NCI-H82 treated with DMSO at 0.1 percent for 48 hours (cell line): ENCODE measurements around the gene TMIGD3.
"Not testable (repeated sequence)": the region's sequence is repeated elsewhere in the genome, so short reads cannot be mapped to it uniquely, and the experiment has no call there.

Experiments
- DNase-seq: peaks from one replicate; lab custom pipeline; 2025; ENCODE audit not compliant: unreplicated experiment; lab: John Stamatoyannopoulos, UW

Gene TMIGD3

DNA sequence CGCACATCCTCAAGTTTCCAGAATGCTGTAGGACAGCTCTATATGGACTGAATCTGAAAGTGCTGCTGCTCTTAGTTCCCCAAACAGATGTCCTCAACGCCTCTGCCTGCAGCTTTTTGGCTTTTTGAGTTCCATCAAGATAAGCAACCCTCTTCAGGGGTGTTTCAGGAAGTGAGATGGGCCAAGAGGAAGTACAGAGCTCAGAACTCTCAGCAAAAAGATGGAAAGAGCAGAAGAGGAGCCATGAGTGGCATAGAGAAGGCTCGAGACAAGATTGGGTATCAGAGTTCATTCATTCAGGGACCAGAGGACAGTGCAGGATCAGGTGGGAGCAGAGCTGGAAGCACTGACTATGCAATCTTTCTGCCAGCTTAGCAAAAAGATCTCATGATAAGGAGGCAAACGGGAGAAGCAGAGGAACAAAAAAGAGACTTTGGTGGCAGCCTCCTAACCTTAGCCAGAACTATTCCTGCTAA, at the start of gene TMIGD3, which contains the start of gene ADORA3:
Gene TMIGD3, minus strand, starts transcription at position 49 of the 476 bp plus-strand sequence. CDS start 279 bp downstream, outside the sequence.
Gene ADORA3, minus strand, starts transcription at position 49 of the 476 bp plus-strand sequence. CDS start 279 bp downstream, outside the sequence.
- no peak for DNase-seq

DNA sequence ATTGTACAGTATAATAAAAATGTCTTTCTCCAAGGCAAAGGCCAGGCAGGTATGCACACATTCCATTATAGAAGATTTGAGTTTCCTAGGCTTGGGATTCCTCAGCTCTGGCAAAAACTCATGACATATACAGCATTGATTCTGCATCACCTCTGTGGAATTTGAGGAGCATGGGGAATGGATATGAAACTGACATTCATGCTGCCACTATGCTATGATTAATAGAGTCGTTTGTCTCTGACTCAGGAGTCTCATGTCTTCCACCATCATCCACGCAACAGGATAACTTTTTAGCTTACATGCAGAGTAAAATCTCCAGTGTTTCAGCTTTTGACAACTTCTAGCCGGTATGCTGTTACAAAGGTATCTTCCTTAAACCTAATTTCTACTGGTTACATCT, 49.8 kb upstream of the TMIGD3 start:
- DNase-seq = no peak

DNA sequence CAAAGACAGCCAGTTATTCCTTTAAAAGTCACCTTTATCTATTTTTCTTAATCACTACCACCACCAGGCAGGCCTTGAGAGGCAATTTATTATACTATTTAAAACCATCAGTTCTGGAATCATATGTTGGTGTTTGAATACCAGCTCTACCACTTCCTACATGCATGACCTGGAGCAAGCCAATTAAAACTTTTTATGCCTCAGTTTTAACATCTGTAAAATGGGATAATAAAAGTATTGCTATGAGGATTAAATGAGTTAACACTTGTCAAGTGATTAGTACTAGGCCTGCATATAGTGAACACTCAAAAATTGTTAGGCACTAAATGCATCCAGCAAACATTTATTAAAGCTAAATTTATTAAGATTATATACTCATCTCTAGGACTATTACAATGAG, 49.2 kb upstream of the TMIGD3 start:
- no peak for DNase-seq

DNA sequence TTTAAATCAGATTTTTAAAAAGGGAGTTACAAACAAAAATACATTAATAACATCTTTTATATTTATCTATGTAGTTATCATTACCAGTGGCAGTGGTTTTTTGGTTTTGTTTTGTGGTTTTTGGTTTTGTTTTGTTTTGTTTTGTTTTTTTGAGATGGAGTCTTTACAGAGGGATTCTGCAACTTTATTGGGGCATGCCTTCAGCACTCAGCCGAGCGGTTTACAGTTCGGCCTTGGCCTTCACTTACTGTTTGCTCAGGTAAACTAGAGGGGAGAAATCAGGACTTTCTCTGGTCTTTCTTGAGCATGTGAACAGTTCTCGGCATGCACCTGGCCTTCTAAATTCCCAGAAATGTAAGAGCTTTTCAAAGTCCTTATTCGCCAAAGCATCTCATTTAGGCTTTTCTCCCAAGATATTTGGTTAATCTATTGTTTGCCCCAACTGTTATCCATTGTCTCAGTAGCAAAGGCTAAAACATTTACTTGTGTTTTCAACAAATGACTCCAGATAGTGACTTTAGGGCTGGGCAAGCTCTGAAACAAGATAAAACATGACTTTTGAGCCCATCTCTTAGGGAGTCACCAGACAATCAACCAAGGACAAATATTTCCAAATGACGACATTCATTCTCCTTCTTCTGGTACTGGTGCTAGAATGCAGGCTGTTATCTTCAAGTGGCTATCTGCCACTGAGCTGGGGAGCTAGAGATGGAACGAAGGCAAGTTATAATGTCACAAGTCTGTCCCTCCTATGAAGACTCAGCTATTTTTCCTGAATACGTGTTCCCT, 48.4 kb upstream of the TMIGD3 start:
- no peak for DNase-seq

DNA sequence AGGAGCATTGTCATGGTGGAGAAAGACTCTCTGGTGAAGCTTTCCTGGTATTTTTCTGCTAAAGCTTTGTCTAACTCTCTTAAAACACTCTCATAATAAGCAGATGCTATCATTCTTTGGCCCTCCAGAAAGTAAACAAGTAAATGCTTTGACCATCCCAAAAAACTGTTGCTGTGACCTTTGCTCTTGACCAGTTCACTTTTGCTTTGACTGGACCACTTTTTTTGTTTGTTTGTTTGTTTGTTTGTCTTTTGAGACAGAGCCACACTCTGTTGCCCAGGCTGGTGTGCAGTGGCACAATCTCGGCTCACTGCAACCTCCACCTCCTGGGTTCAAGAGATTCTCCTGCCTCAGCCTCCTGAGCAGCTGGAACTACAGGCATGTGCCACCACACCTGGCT, 44.4 kb upstream of the TMIGD3 start:
- not testable (repeated sequence) for DNase-seq

DNA sequence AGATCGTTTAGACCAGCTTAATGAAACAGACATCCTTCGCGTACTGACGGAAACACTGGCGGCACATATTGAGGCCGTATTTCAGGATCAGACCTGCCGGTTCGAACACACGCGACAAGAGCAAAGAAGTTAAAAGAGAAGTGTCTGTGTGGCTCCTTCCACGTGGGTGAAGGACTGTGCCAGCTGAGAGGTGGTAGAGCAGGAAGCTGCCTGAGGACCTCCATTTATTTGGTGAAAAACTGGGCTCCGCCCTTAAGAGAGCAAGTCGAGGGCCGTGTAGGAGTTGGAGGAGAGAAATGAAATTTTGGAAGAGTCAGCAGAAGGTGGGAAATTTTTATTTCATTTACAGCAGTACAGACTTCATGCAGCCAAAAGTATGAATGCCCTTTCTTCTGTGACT, 38.8 kb upstream of the TMIGD3 start:
- no peak for DNase-seq

DNA sequence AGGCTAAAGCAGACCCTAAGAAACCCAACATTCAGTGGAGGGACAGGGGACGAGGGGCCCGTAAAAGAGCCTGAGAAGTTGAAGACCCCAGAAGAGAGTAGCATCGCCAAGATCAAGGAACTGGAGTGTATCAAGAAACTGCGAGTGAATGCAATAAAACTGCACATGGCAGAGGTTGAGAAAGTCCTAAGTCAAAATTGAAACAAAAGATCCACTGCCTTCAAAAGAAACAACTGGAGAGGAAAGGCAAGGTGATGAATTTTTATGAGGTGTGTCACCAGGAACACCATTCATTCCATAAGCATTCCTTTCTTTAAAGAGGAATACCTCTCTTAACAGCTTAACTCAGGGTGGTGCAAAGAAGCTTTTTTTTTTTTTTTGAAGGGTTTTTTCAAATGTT, 38.3 kb upstream of the TMIGD3 start:
- no peak for DNase-seq

DNA sequence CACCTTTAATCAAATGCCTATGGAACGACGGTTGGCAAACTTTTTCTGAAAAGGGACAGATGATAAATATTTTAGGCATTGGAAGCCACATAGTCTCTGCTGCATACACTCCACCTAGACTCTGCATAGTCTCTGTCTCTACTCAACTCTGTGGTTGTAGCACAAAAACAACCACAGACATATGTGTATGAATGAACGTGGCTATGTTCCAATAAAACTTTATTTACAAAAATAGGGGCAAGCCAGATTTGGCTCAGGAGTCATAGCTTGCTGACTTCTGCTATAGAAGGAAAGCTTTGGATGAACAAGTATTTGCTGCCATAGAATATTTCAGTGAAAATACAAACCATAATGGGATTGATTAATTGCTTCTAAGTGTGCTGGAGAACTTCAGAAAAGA, 37.5 kb upstream of the TMIGD3 start:
- no peak for DNase-seq

DNA sequence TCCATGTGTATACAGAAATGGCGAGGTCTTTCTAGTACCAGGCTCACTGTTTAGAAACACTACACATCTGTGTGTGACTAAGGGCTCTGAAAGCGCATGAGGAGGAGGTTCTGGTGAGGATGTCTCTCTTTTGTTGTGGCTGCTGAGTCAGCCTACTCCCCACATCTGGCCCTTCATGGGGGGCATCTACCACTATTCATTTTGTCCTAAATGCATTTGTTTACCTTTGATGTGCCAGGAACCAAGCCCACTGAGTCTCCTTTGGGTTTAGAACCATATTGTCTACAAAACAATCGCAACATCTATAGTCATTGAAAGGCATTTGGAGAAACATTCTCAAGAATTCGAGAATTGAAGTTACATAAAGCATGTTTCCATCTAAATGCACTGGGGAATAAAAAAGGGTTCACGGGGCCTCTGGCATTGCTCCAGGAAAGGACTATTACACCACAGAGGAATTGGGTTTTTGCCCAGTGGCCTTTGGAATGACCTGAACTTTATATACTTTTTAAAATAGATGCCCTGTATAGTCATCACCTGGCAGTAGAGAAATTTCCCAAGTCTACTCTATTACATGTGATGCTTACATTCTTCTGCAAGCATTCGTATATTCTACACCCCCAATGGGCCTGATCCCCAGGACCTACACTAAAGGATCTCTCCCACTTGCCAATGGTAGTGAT, 35.1 kb upstream of the TMIGD3 start:
- no peak for DNase-seq

DNA sequence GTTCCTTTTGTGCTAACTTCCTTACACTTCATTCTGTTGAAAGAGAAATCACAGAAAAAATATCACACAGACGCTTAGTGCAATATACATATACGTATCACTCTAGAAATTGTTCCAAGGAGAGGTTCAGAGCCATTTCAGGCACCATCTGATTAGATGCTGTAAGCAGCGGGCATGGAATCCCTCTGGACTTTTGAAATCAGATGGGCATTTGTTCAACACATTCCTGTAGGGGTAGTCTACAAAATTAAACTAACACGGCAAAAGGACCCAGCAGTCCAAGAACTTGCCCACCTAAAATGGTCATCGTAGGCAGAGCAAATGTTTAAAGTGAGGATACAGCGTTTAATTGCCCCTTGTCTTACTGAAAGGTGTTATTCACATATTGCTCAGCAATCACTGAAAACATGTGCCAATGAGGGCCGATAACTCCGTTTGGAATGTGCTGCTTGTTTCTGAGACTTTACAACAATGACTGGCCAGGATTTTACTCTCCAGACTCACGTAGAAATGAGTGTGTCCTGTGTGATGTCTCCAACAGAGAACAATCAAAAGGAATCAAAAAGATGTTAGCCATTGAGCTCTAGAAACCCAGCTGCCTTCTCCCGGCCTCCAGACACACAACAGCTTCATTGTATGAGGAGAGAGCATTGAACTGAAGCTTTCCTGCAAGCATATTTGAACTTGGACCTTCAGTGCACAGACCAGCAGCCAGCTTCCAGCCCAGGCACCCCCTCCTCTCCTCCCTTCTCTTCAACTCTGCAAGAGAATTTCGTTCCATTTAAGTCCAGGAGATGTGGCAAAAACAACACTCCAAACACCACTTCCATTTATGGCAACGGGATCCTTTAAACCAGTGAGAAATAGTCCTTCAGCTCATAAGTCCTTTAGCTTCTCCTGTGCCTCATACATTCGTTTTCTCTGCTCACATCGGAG, 32.1 kb upstream of the TMIGD3 start:
- DNase-seq = no peak

DNA sequence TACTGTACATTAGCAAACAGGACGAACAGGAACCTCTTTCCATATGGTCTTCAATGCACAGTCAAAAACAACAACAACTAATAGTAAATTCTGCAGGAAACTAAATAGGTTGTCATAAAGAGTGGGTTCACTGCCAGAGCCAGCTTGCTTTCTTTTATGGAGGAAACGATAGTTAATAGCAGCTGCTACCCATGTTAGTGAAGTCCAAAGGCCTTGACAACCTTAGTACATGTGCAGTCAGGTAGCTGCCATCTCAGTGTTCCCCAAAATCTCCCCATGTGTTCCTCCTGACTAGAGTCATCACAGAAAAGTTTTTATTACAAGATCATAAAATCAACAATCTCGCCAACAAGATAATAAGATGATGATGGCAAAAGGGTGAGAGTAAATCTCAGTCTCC, 16.6 kb upstream of the TMIGD3 start:
- no peak for DNase-seq

DNA sequence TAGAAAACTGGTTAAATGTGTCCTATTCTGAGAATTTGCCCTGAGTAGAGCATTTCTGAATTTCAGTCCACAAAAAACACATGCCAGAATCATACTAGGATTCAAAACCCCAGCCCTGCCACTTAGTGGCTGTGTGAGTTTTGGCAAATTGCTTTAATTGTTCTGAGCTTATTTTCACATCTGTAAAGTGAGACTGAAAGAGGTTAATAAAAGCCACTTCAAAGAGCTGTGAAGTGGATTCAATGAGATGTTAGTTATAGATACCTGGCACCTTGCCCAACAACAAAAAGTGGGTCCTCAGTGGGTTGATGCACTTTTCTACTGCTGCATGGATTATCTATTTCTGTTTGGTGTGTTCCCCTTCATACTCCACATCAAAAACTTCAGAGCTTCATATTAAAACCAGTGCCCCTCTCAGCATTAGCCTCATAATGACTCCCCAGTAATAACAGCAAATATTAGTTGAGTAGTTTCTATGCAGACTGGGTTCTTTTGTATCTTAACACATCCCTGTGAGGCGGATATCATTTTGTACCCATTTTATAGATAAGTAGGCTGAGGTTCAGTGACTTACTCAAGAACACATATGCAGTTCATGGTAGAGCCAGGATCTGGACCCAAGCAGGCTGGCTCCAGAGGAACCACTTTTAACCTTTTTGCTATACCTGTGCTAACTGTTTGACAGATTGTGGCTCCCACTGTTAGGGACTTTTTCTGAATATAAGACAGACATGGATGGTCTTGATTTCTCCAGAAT, 14.2 kb upstream of the TMIGD3 start:
- DNase-seq = no peak

DNA sequence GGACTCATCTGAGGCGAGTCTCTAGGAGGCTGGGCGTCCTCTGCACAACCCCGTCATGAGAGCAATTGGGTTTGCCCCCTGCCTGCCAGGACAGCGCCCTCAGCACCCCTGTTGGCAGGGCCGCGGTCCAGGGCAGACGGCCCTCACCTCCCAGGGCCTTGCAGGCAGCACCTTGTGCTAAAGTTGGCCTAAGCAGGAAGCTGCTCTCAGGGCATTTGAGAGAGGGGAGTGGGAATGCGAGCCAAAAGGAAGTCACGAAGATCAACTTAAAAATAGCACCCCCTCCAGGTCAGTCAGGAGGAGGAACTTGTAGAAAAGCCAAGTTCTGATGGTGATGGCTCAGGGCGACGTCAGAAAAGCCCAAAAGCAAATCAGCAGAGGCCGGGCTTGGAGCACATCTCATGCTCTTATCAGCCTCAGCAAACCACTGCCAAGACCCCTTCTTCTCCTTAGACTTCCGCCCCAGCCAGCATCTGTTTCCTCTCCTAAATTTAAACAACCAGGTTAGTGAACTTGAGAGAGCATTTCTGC, 12.6 kb upstream of the TMIGD3 start:
- no peak for DNase-seq

DNA sequence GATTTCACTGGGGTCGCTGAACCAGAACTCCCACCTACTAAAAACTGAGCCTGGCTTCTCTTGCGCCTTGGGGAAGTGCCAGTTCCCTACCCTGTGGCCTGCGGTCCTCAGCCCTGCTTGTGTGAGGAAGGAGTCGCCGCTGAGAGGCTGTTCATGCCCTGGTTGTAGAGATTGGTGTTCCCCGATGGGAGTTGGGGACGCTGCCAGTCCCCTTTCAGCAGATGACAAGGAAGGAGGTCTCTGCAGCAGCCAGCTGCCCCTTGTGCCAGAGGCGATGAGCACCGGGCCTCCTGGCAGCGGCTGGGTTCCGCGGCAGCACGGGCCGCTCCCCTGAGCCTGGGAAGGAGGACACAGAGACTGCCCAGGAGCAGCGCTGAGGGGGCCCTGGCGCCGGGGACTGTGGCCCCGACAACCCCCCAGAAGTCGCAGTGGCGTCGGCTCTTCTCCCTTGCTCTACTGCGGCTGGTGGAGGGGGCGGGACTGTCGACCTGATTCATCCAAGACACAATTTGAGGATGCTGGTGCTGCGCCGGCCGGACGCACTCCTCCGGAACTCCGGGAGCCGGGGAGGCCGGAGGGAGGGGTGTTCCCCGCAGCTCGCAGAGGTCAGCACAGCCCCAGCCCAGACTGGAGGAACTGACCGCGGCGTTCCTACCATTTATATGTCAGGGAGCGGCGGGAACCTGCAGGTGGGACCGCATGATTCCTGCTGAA, 12.0 kb upstream of the TMIGD3 start:
- no peak for DNase-seq

DNA sequence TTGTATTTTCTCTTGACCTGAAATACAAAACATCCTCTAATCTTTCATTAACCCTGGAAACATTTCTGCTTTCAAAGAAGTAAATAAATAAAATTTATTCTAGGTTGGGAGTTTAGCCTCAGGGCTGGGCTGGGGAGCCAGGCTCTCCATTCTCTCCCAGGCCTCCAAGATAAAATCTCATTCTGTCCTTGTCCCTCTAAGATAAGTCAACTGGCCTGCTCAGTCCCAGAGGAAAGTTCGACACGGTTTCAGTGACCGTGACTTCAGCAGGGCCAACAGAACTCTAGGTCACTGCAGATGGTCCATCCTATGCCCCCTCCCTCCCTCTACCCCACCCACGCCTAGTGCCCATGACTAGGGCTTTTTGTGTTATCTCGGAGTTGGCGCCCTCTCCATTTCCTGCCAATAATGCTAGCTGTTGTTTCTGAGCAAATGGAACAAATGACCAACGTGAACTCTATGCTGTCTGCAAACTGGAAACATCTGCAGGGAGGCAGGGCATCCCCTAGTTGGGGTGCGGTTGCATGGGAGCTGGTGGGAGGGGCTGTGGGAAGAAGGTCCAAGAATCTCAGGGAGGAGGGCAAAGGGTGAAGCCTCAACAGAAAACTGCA, 10.1 kb upstream of the TMIGD3 start:
- DNase-seq = no peak

DNA sequence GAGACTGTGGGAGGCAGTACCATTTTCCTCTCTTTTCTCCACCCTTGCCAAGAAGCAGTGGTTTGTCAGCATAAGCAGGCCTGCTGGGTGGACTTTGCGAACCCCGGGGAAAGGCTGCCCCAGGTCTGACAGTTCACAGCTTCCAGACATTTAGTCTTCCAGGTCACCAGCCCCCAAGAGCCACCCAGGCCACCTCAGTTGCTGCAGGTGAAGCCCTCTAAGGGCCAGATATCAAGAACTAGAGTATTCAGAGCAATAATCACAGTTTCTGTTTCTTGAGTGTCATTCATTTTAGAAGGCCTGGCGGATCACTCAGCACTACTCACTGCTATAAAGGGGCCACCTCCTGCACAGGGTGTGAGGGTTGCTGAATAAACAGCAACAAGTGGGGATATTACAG, 9.5 kb upstream of the TMIGD3 start:
- DNase-seq = no peak

DNA sequence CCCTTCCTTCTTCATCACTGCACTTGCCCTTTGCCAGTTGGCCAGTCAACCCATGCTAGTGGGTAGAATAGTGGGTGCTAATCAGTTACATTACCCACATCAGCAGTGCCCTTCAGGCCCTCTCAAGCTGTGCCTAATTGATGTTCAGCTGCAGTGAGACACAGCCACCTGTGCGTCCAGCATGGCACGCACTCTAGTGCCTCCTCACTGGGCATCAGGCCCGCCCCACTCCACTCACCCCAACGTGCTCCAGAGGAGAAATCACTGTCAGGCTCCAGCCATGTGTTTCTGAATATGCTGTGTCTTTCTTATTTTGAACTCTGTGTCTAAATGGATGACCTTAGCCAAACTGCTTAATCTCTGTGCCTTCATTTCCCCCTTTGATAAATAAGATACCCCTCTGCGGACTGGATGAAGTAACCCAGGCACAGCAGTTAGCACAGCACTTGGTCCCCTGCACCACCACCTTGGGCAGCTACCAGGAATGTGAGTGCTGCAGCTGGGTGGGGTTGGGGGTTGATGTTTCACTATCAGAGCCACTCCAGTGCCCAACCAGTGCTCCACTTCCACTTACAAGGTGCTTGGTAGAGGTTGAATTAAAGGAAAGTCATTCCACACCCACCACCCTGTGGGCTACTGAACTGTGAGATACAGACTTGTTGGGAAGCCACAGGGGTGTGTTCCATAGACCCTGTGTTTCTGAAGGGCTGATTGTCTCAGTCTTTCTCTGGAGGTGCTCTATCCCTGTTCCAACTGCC, 8.9 kb upstream of the TMIGD3 start:
- DNase-seq = no peak

DNA sequence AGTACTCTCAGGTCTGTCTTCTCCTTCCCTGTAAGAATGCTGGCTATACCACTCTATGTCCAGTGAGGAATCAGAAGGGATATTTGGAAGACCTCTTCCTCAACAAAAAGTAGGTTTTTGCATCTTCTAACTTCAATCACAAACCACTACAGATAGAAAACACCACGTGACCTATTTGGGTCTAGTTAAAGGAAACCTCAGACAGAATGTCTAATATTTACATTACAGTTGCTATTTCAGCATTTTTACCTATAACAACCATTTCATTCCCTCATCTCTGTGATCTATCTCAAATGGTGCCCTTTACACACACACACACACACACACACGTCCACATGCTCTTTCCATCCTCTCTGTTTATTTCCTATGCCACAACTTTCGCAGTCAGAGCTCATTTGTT, 7.9 kb upstream of the TMIGD3 start:
- no peak for DNase-seq

DNA sequence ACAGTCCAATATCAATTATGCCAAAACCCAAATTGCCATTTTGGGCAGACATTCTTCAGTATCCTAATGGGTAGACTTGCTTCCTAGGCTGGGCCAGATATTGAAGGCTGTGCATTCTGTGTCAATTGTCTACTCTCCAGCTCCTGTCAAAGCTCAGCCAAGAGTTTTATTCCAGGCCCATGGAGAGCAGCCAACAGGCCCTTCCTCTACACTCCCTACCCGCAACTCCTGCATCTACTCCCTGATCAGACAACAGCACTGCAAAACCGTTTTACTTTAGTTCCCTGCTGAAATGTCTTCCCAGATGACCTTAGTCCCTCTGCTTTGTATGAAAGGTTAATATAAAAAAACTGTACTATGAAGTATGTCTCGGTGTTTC, 6.6 kb upstream of the TMIGD3 start:
- DNase-seq = no peak
